AG10803 (cell line): ENCODE results near the gene NEBL.
"Not testable (repeated sequence)": the region's sequence is repeated elsewhere in the genome, so short reads cannot be mapped to it uniquely, and the experiment has no call there.

Source experiments
- DNase-seq: peaks from one replicate; pipeline ENCODE4 v3.0.0; 2010; ENCODE audit warnings: low read depth
- H3K4me3 ChIP-seq: 2 replicates; pipeline ENCODE4 v1.5.1; 2011; ENCODE audit warnings: mild to moderate bottlenecking, low read length, control low read depth
- CTCF ChIP-seq: conservative IDR thresholded peaks from 2 replicates; pipeline ENCODE4 v1.5.1; 2011; ENCODE audit warnings: mild to moderate bottlenecking, low read length, control low read depth, inconsistent platforms

NEBL gene, protein sequence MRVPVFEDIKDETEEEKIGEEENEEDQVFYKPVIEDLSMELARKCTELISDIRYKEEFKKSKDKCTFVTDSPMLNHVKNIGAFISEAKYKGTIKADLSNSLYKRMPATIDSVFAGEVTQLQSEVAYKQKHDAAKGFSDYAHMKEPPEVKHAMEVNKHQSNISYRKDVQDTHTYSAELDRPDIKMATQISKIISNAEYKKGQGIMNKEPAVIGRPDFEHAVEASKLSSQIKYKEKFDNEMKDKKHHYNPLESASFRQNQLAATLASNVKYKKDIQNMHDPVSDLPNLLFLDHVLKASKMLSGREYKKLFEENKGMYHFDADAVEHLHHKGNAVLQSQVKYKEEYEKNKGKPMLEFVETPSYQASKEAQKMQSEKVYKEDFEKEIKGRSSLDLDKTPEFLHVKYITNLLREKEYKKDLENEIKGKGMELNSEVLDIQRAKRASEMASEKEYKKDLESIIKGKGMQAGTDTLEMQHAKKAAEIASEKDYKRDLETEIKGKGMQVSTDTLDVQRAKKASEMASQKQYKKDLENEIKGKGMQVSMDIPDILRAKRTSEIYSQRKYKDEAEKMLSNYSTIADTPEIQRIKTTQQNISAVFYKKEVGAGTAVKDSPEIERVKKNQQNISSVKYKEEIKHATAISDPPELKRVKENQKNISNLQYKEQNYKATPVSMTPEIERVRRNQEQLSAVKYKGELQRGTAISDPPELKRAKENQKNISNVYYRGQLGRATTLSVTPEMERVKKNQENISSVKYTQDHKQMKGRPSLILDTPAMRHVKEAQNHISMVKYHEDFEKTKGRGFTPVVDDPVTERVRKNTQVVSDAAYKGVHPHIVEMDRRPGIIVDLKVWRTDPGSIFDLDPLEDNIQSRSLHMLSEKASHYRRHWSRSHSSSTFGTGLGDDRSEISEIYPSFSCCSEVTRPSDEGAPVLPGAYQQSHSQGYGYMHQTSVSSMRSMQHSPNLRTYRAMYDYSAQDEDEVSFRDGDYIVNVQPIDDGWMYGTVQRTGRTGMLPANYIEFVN

GRCh38 chr10:20897146-20897825 lies at the start of gene NEBL:
TSS of gene NEBL (minus strand) at chr10:20897311. CDS start at chr10:20897205, 106 bp downstream.
- DNase-seq: no peak
- TF ChIP-seq CTCF: no peak
- H3K4me3 ChIP-seq: no peak within 1 kb of the TSS

DNA sequence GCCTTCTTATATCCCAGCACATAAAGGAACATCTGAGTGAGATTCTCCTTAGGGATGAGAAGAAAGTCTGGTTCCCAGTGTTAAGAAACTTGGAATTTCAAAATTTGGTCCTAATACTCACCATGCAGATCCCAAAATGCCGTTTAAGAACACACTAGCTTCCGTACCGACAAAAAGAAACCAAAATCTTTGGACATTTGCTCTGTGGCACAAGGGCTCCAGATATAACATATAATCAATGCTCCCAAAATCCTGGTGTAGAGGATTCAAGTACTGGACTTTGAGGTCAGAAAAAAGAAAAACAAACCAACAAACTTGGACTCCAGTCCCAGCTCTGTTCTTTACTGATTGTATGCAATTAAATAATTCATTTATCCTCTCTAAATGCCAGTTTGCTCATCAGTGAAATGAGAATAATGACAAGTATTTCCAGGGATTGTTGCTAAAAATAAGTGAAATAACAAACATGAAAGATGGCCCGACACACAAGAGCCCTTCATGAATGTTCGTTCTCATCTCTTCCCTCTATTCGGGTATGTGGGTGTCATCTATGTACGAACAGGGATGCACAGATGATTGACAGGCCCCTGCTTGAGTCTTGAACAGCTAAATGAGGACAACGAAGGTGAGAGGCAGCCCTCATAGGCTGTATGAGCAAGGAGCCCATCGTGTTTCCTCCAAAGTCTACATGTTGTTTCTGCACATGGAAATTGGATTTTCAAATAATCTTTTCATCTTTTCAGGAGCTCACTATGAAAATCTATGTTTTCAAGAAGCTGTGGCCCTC lies 48.6 kb upstream of the NEBL start:
- TF ChIP-seq CTCF: no peak
- H3K4me3 ChIP-seq: no peak overlapping the region
- no peak for DNase-seq

- no peak for DNase-seq
- TF ChIP-seq CTCF: no peak
- H3K4me3 ChIP-seq: no peak overlapping the region
Observed at GRCh38 chr10:20944789-20945502, 47.8 kb upstream of the NEBL start.

- DNase-seq, H3K4me3 ChIP-seq: not testable (repeated sequence)
Observed at GRCh38 chr10:20939414-20939813, 42.3 kb upstream of the NEBL start.

GRCh38 chr10:20936396-20936795 lies 39.3 kb upstream of the NEBL start:
- no peak for TF ChIP-seq CTCF
- no peak overlapping the region for H3K4me3 ChIP-seq
- DNase-seq: no peak

GRCh38 chr10:20935931-20936330 lies 38.8 kb upstream of the NEBL start:
- DNase-seq: no peak
- TF ChIP-seq CTCF: no peak
- H3K4me3 ChIP-seq: no peak overlapping the region
